Activated T-helper 1 cell treated with anti-CD3 and anti-CD28 coated beads, Interleukin-2, amount 50 U/mL, for 16 hours (primary cell): ENCODE measurements around the gene NOS1AP.
"Not testable (repeated sequence)": the region's sequence is repeated elsewhere in the genome, so short reads cannot be mapped to it uniquely, and the experiment has no call there.

Experiments used
- DNase-seq, 2 donors: peaks; one replicate each; pipeline ENCODE4 v3.0.0-alpha.2; 2020; ENCODE audit warnings: low read depth in 1 of 2, low spot score in 1 of 2

NOS1AP gene

DNA sequence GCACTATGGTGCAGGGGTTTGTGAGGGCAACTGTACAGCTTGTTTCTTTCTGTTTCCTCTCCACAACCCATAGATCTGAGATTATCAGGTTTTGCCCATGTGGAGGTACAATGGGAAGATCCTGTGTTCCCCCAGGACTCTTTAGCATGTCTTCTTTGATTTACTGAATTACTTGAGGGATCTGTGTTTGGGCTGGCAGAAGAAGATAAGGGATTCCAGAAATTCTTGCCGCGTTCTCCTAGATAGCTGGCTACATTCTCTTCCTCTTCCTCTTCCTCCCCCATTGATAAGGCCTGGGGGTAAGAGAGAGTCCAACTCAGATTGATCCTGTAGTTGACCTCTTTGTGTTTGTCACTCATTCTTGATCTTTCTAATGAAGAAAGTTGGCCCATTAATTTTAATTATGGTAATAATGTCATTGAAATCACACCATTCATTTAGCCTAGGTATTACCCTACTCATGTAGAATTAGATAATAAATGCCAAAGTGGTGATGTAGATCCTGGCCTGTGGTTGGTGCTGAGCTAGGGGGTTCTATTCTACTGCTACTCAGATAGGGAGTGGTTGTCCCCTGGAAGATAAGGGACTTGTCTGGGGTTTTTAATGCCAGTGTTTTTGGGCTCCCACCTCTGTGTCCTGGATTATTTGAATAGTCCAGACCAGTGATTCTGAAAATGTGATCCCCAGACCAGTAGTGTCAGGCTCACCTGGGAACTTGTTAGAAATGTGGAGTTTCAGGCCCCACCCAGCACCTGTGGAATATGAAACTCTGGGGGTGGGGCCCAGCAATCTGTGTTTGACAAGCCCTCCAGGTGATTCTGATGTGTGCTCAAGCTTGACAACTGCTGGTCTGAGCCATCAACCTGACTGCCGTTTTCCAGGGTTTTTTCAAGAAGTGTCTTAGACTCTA is 122.2 kb downstream of the NOS1AP start:
- DNase-seq: no peak

DNA sequence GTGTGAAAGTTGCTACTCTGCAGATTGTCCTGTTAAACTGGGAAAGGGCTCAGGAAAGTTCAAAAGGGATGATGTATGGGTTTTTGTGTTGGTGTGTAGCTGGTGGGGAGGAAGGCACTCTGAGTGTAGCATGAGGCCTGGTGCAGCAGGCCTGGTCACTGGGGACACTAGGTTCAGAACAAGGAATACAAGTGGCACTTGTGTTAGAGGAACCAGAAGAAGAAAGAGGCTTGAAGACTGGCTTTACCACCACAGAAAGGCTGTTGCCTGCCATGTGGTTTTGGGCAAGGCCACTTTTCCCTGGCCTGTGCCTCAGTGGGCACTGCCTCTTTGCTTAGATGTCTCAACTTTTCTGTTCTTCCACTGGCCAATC is 122.8 kb downstream of the NOS1AP start:
- no peak for DNase-seq

DNA sequence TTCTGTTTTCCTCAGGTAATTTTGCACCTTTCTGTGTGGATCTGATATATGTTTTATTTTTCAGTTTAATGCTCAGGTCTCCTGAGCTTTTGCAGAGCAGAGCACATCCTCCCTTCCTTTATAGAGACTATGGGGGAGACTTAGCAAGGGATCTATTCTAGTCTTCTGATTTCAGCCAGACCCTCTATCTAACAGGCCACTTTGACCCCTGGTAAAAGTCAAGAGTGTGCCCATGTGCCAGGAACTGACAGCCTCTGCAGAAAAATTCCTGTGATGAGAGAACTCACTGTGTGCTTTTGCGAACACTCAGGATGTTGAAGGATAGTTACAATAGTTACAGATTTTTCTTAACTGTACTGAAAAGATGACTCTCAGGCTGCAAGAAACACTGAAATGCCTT is 123.3 kb downstream of the NOS1AP start:
- DNase-seq: no peak

DNA sequence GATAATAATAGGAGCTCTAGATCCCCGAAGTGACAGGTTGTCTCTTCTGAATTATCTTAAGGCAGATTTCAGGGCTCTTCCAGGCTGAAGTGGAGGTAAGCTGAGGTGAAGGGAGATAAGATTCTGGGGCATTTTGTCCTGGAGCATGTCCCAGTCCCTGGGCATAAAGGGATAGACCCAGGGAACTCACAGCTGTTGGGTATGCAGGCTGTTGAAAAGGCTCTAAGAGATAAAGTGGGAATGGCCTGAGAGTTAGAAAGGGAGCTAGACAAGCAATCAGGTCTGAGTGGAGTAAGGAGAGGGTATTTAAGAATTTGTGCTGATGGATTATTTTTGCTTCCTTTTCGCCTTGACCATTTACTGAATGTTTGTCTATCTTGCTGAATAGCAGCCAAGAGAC is 123.7 kb downstream of the NOS1AP start:
- DNase-seq: no peak

DNA sequence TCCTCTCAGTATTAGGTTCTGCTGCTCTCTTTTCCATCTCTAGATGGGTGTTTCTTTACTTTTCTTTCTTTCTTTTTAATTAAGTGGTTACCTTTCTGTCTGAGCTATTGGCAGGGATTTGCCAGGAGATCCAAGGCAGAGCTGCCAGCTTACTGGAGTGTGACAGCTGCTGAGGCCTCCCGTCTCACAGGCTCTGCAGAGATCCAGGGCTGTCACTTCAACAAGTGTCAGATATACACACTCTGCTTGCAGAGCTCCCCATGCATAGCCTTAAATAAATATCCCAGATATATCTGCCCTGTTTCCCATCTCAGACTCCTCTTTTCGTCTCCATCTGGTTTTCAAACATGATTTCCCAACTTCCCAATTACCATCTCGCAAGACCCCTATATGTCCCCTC is 124.3 kb downstream of the NOS1AP start:
- DNase-seq: no peak

DNA sequence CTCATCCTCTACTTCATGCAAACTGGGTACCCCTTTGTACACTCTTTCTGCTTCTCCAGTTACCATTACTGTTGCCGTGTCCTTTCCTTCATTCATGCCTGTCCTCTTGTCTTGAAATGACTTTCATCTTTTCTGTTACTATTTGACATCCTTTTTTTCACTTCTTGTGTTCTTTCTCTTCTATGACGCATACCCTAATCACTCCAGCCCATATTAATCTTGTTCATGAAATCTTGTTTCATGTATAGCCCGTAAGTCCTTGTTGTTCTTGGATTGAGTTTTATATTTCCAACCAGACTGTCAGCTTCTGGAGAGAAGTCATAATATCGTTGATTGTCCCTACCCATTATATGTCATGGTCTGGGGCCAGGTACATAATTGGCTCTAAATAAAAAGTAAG is 126.1 kb downstream of the NOS1AP start:
- no peak for DNase-seq

DNA sequence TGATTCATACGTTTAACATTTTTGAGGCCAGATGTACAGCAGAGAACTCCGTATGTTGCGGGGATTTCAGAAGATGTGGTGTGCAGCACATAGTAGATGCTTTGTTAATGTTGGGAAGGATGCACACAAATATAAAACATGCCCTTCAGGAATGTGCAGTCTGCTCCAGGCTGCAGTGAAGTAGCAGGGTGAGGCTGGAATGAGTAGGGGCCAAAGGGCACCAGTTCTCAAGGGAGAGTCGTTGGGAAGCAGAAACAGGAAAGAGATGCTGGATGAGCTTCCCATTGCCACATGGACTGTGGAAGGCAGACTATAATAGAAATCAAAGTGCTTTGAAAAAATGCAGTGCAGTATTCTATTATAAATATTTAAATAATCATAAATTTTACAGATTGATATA is 126.9 kb downstream of the NOS1AP start:
- no peak for DNase-seq

DNA sequence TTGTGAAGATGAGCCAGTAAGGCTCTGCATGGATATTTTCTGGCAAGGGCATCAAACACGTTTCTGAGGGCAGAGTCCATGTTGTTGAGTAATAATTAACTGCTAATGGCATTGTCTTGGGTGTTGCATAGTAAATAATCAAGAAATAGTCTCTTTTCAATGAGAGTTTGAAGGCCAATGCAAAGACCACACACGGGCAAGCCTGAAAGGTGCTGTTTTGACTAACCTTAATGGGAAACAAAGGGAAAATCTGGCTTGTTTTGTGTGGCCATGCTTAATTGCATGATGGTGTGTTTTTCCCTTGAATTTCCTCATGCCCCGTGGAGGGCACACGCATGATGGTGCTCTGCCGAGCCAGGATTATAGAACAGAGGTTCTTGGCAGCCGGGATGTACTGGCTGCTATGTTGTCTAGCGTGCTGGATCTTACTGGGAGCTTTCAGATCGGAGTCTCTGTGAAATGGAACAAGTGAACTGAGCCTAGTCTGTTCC is 127.6 kb downstream of the NOS1AP start:
- no peak for DNase-seq

DNA sequence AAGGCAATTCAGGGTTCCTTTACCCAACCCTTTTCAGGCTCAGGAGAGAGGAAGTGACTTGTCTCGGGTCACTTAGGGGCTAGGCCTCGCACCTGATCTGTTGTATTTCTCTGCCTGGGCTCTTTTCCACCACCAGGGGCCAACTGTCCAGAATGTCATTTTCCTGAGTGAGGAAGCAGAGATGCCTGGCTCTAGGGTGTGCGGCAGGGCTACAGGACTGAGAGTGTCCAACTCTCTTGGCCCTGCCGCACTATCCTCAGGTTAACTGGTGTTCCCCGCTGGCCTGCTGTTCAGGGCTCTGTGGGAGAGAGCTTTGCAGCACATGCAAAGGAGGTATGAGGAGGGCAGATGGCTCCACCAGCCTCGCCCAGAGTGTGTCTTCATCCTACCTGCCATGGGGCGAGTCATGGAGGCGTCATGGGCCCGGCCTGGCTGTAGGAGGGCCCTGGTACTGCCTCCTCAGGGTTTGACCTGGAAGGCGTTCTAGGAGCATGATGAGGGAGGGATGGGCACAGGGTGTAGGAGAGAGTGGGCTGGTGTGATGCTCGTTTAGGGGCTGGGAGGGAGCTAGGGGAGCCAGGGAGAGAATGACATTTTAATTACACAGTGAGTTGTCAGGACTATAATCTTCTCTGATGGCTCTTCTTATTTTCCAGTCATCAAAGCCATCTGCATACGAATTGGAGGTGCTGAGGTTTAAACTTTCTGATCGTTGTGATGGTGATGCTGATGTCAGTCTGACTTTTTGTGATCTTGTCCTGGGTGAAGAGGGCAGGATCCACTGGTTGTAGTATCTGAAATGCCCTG is 128.3 kb downstream of the NOS1AP start:
- DNase-seq: no peak

DNA sequence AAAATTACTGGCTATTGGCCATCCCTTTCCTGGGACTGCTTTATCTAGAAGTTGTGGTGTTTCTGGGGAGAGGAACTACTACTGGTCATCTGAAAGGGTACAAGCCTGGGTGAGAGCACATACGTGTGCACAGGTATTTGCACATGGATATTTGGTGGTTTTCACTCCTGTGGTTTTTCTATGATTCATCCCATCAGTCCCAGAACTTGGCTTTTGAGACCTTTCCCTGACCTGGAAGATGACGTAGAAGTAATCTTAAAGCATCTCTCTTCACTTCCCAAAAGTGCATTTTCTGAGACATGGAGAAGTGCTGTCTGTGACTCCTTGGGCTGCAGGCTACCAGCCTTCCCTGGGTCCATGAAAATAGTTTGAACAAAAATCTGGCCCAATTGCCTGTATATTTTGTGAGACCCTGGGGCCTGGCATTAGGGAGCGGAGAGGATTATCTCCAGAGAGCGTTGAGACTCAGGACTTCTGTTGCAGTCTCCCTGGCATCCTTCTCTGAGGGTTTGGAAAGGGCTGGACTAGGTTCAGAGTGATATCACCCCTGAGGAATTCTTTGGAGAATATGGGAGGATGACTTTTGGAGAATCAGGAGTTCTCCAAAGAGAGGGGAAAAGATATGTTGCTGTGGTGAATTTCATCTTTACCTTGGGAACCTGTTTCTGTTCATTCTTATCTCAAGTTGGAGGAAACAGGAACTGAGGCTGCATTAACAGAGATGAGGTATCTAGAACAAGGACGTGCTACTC is 130.8 kb downstream of the NOS1AP start:
- DNase-seq: no peak

DNA sequence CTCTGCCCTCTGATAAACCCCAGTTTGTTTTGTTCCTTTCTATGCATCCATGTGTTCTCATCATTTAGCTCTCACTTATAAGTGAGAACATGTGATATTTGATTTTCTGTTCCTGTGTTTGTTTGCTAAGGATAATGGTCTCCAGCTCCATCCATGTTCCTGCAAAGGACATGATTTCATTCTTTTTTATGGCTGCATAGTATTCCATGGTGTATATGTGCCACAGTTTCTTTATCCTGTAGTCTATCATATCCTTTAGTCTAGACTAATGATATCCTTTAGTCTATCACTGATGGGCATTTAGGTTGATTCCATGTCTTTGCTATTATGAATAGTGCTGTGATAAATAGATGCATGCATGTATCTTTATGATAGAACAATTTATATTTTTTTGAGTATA is 131.6 kb downstream of the NOS1AP start:
- not testable (repeated sequence) for DNase-seq

DNA sequence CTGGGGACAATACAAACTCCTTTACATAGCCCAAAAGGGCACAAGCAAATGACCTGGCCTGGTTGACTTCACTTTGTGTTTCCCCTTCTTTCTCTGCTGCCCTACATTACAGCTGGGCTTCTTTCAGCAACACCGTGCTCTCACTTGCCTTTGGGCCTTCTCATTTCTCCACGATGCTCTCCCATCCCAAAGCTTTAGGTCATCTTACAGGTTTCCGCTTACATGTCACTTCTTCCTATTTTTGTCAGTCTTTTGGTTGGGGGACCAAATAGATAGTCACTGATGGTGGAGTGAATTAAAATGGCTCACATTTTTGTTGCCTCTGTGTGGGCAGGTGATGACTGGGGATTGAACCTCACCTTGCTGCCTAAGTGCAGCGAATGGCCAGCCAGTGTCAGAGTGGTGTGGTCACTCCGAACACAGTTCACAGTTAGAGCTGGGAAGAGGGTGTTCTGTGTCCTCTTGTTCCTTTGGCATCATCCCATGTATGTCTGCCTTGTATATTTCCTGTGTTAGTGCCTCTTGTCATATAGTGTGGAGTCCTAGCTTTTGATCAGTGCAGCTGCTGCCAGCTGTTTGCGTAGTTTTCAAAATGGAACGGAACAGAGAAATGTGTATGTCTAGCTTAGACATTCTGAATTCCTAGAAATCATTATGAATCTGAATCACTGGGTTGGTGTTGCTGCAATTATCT is 134.8 kb downstream of the NOS1AP start:
- DNase-seq: no peak

DNA sequence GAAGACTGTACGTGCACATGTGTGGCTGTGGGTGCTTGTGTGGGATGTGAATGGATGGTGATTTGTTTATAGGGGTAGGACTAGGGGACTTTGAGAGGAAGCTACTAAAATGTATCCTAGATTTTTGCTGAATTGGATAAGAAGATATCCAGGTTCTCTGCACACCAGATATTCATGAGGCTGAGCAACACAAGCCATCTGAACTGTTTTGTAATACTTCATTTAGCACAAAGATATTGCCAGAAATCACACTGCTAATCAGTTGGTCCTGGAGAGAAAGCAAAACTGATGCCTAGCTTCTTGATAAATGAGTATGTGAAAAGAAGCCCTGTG is 135.3 kb downstream of the NOS1AP start:
- no peak for DNase-seq

DNA sequence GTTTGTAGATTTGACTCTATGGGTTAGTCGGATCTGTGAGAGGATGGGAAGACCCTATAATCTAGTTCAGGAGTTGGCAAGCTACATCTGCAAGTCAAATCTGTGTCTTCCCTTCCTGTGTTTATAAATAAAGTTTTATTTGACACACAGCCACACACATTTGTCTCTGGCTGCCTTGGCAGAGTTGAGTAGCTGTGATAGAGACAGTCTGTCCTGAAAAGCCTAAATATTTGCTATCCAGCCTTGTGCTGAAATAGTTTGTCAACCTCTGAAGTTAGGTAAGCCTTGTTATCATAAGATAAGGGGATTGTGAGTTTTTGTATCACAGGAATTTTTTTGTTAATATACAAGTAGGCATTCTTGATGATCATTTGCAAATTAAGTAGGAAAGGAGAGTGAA is 136.8 kb downstream of the NOS1AP start:
- DNase-seq: no peak

DNA sequence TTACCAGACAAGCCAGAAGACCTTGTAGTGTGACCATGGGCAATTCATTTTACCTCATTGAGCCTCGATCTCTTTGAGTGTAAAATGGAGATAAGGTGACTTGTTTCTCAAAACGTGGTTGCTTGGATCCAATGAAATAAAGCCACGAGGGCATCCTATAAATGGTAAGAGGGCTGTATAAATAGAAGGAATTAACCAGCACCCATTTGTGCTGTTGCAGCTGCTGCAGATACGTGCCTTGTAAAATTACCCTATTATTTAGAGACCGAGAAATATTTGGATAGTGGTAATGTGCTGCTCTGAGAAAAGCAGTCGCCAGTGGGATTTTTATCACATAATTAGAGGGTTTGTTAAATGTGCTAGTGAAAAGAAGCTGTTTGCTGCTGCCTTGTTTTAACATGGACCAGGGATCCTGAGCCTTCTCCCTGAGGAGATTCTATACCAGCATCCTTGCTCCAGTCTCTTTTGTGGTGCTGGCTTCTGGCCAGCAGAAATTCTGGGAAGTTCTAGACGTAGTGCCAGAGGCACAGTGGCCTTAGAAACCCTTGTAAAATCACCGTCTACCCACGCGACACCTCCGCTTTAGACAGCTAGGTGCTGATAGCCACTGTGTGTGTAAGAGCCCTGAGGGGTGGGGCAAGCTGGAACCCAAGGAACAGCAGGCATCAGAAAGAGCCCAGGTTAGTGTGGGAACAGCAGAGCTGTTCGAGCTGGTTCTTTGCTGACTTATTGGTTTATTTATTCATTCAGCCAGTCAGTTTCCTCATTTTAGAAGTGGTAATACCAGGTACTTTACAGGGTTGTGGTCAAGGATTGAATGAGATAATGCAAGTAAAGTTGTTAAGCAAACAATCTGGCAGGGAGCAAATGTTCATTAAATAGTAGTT is 137.5 kb downstream of the NOS1AP start:
- DNase-seq: no peak

DNA sequence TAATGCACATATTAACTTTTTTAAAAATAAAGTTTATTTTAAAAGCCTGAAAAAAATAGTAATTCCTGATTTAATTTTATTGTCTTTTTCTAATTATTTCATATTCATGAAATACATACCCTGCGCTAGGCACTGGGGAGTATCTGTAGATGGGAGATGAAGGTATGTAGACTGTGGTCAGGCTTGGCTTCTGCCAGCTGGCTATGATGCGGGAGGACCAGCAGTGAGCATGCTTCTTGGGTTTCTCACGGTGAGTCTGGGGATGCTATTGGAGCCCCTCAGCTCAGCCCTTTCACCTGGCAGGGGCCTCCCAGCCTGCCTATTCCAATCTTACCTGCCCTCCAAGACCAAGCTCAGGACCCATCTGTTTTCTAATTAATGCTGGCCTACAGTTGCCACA is 138.4 kb downstream of the NOS1AP start:
- DNase-seq: no peak

DNA sequence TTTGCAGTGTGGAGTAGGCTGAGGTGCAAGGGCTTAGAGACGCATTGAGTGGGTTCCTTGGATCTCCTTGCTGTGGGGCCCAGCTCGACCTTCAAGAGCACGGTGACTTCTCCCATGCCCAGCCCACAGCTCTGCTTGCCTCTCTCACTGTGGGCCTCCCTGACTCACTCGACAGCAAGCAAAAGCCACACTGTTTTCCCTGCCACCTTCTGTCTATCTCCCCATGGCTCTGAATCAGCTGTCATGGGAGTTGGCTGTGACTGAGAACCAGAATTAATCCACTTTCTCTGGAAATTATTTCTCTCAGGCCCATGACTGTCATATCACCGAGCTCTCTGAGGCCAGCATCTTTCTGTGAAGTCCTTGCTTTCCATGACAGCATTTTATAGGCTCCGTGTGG is 140.7 kb downstream of the NOS1AP start:
- no peak for DNase-seq

DNA sequence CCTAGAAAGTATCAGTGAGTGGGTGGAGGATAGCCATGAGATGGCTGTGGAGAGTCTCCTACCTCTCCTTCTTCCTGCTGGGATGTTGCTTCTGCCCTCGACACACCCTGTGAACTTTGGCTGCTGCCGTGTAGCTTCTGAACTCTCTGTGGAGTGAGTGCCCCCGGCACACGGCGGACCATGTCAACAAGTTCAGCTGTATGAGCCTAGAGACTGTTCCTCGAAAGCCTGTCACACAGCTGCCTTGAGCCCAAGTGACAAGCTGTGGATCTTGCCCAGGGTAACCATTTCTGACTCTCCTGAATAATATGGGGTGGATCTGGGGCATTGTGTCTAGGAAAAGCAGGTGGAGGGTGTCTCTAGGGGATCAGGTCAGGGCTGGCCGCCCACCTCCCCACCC is 143.2 kb downstream of the NOS1AP start:
- no peak for DNase-seq

DNA sequence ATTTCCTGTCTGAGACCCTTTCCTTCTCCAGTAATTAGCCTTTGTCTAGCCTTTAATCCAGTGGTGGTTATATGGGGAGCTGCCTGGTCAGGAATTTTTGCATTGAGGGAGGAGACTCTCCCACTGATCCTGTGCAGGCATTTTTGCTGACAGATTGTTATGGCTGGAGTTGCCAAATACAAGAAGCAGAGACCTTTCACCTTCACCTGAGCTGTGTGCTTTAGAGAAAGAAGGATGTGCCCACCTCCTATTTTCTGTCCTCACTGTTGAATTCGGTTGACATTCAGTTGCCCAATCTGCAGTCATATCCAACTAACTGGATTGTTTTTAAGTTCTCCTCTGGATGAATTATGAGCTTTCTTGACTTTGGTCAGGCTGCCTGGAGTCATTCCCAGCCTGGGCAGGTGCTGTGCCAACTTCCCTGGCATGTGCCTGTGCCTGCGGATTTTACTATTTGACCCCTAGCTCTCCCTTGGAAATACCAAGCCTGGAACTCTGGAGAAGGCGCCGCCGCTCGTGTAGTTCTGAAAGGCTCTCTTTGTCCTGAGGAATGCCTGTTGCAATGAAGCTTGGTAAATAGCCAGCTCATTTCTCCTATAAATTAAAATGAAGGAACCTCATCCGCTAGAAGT is 143.9 kb downstream of the NOS1AP start:
- no peak for DNase-seq

DNA sequence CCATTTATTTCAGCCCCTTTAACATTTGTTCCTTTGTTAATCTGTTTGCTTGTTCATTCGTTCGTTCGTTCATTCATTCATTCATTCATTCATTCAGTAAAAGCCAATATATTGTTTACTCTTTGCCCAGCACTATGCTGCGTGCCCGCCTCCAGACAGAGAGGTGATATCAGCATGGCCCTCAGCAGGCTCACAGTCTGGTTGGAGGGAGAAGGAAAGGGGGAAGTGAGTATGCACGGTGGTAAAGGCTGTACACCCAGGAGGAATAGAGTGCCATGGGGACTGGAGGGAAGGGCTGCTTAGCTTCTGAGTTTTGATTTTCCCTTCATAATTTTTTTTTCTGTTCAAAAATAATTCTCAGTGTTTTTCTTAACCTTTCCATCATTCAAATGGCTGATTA is 144.7 kb downstream of the NOS1AP start:
- no peak for DNase-seq
